Measurements from ENCODE around the gene HSCB.

HSCB gene

DNA sequence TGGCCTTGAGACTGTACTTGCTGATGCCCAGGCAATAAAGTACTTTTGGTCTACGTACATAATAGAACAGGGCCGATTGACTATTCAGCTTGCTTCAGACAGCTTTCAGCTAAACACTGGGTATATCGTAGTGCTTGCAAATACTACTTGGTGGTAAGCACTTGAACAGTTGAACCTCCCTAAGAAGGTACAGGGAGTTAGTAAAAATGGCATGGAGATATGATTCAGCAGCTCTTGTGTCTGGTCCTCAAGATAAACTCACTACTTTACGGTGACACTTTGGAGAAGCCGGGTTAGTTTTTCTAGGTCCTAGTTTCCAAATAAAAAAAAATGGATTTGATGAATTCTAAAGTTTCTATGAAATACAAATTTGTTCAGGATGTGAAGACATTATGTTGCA, 38.0 kb downstream of the HSCB start:
- no peak for DNase-seq (ENCODE audit: low read depth, low spot score)
- H3K4me3 ChIP-seq (ENCODE audit: low read length) = no peak overlapping the region

GRCh38 chr22:28780296-28780695, 38.5 kb downstream of the HSCB start:
- no peak overlapping the region for H3K4me3 ChIP-seq (ENCODE audit: low read length)
- DNase-seq (ENCODE audit: low read depth, low spot score) = no peak

DNA sequence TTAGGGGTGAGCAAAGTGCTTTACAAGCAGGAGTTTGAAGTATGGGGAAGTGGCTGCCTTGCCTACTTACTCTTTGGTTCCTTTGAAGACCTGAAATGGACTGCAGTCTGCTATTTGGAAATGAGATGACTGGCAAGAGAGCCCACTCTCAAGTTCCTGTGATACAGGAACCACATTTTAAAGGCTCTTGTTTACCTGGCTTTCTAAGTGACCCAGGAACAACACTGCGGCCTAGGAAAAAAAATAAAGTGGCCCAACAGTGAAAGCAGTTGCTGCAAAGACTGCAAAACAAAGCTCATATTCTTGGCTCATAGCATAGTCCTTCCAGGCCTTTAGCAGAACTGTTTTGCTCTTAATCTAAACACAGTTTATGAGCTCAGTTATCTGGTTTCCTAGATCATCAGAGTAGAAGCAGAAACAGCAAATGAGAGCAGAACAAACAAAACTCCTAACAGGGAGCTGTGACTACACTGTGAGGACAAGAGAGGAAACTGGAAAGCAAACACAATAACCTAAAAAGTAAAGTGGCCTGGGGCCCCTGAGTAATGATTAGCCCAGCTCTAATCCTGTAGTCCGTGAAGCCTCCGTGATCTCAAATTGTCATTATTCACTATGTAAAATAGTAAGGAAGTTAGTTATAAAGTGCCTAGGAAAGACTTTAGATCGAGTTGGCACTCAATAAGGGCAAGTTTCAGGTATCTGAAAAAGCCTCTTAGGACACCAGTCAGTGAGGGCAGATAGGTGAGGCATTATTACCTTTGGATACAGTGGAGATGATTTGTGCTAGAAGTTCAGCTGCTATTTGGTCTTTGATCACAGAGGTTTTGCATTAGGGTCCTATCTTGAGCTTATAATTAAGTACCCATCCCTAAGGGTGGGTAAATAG, 42.2 kb downstream of the HSCB start:
- H3K4me3 ChIP-seq (ENCODE audit: low read length) = no peak overlapping the region
- no peak for DNase-seq (ENCODE audit: low read depth, low spot score)

DNA sequence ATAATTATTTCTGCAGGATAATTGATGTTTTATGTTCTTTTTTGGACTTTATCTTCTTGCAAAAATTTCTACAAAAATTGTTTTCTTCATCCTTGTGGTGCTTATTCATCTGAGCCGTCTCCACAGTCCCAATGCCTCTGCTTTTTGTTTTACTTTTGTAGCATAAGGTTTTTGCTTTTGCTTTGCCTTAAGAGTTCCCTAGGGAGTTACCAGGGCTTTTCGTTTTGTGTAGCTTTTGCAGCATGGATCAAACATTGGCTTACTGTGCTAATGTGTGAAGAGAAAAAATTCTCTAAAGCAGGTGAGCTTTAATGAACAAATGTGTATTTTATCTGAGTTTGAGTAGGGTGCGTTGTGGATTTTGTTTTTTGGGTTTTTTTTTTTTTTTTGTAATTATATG, 46.8 kb downstream of the HSCB start:
- DNase-seq (ENCODE audit: low read depth, low spot score) = no peak
- H3K4me3 ChIP-seq (ENCODE audit: low read length) = no peak overlapping the region

DNA sequence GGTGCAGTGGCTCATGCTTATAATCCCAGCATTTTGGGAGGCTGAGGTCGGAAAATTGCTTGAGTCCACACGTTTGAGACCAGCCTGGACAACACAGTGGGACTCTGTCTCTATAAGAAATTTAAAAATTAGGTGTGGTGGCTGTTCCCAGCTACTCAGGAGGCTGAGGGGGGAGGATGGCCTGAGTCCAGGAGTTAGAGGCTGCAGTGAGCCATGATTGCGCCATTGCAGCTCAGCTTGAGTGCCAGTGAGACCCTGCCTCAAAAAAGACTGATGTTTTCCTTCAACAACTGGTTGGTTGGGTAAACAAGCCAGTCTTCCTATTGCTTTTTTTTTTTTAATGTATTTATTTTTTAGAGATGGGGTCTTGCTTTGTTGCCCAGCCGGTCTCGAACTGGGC, 49.3 kb downstream of the HSCB start:
- DNase-seq (ENCODE audit: low read depth, low spot score) = no peak

DNA sequence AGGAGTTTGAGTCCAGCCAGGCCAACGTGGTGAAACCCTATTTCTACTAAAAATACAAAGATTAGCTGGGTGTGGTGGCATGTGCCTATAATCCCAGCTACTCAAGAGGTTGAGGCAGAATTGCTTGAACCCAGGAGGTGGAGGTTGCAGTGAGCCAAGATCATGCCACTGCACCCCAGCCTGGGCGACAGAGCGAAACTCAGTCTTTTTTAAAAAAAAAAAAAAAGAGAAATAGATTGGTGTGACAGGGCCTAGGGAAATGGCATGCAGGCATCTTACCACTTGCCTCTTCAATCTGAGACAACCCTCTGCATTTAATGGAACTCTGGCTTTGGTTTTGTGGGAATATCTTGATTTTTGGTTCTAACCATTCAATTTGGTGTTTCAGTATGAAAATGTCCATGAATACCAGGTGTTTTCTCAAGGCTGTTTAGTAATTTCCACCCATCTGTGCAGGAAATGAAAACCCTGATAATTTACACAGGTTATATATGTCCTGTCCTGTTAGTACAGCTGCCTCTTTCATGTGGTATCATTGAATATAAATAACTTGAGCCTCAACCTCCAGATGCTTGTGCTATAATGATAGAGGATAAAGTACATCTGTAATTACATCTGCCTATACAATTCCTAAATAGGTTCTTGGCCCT, 50.1 kb downstream of the HSCB start:
- DNase-seq (ENCODE audit: low read depth, low spot score) = peak; percentile 80
- H3K4me3 ChIP-seq (ENCODE audit: low read length) = no peak overlapping the region

More for the DNA sequence above, 49.3 kb downstream of the HSCB start:
- H3K4me3 ChIP-seq (ENCODE audit: low read length) = no peak overlapping the region

GRCh38 chr22:28792491-28793383, 50.9 kb downstream of the HSCB start:
- no peak overlapping the region for H3K4me3 ChIP-seq (ENCODE audit: low read length)
- DNase-seq (ENCODE audit: low read depth, low spot score) = no peak

DNA sequence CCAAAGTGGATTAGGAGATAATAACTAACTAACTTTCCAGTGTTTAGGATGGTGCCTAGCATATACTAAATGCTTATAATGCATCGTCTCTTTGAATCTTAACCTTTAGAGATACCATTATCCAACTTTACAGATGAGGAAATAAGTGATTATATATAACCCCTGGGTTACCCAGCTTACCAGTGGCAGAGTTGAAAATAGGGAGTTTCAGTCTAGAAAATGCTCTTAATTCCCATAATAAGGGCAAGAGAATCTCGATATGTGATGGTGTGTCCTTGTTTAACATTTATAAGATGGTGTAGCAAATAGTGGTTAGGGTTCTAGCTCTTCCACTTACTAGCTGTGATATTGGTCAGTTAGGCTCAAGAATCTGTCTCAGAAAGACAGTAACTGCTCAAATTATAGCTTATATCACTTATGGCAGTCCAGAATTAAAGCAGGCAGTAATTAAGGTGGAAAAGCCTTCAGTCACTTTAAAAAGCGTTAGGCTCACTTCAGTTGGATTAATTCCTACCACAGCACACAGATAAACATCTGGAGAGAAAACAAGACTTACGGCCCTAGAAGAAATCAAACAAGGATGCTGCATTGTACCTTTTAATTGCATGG, 52.2 kb downstream of the HSCB start:
- H3K4me3 ChIP-seq (ENCODE audit: low read length) = no peak overlapping the region
- no peak for DNase-seq (ENCODE audit: low read depth, low spot score)

GRCh38 chr22:28795071-28795693, 53.3 kb downstream of the HSCB start:
- no peak for DNase-seq (ENCODE audit: low read depth, low spot score)
- no peak overlapping the region for H3K4me3 ChIP-seq (ENCODE audit: low read length)

GRCh38 chr22:28795932-28796856, 54.4 kb downstream of the HSCB start:
- DNase-seq (ENCODE audit: low read depth, low spot score) = no peak
- H3K4me3 ChIP-seq (ENCODE audit: low read length) = no peak overlapping the region

DNA sequence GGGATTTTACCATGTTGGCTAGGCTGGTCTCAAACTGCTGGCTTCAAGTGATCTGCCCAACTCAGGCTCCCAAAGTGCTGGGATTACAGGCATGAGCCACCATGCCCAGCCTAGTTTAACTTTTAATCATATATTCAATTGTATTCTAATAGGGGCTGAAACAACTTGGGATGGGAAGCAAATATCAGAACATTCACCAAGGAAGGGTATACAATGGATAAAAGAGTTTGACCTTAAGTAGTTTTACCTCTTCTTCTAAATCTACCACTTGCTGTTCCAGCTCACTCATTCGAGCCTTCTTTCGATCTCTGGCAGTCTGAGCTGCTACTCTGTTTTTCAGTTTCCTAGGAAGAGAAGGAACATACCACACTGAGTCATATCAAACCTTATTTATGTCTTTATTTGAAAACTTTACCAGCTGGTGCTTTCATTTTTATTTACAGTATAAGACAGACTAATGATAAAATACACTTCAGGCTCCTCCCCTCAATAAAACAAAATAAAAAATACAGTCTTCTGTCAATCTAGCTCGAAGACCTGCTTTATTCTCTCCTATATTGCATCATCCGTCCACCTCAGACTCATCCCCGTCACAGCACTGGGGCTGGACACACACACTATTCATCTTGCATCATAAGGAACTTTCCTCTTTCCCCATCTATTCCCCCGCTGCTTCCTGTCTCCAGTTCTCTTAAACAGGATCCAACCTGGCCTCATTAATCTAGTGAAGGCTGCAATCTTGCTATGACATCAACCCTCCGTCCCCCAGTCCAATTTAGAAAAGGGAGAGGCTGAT, 57.2 kb downstream of the HSCB start:
- peak overlapping the region; percentile 86 for H3K4me3 ChIP-seq (ENCODE audit: low read length)
- no peak for DNase-seq (ENCODE audit: low read depth, low spot score)

- DNase-seq (ENCODE audit: low read depth, low spot score) = no peak
- peak overlapping the region; percentile 86 for H3K4me3 ChIP-seq (ENCODE audit: low read length)
Measured at GRCh38 chr22:28799606-28800307, 57.9 kb downstream of the HSCB start.

DNA sequence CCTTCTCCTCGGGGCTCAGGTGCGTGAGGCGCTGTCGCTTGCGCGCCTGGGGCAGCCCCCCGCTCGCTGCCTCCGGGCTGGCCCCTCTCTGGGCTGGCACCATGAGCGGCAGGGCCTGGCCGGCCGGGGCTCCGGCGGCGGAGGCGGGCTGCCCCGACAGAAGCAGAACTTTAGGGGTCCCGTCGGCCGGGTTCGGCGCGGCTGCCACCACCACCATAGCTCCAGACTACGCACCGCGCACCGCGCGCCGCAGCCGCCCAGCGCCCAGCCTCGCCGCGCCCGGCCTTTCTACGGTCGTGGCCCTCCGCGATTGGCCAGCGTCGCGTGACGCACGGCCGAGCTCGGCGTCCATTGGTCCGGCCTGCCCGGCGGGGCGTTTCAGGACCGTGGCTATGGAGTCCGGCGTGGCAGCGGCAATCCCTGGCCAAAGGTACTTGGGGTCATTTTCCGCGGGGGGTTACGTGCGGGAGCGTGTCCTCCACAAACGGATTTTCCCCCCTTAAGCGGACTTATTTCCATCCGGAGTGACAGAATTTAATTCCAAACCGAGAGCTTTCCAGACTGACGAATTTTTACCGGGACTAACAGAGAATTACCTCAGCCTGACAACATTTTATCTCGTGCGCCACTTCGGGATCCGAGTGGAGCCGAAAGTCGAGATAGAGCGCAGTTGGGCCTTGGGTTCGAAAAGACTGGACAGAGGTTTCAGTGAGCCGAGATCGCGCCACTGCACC, 58.6 kb downstream of the HSCB start, which contains the start of gene XBP1:
Gene XBP1, minus strand, starts transcription at position 262 of the 734 bp plus-strand sequence.
- peak; percentile 75 for DNase-seq (ENCODE audit: low read depth, low spot score)
- peak within 1 kb of the TSS; percentile 86 for H3K4me3 ChIP-seq (ENCODE audit: low read length)

DNA sequence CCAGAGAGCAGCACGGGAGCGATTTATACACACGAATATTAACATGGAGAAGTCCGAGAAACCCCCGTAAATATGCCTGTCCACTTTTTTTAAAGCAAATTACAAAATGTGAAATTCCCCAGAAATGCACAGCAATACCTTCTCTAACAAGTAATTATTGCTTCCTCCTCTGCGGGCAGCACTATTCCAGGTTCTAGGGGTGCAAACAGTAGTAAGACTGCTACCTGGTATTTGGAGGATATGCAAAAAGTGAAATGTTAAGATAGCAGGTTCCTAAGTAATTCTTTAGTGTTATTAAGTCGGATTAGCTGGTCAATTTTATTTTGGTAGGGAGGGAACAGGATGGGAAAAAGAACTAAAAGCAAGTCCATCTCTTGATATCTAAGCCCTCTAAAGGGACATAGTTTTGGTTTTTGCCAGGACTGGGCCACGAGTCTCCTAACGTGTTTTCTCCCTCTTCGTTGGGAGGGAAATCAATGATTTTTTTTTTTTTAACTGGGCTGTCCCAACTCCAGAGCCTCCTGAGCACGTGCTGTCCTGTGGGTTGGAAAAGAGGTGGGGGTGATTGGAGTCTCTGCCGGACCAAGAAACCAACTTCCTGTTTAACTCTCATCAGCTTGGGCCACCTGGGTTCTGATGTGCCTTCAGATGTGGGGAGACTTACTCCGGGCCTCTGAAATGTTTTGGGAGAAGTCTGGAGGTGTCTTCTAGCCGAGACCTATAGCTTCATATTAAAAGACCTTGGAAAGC, 60.2 kb downstream of the HSCB start:
- peak; percentile 75 for DNase-seq (ENCODE audit: low read depth, low spot score)
- H3K4me3 ChIP-seq (ENCODE audit: low read length) = peak overlapping the region; percentile 86

GRCh38 chr22:28802595-28803123, 60.8 kb downstream of the HSCB start:
- H3K4me3 ChIP-seq (ENCODE audit: low read length) = peak overlapping the region; percentile 86
- no peak for DNase-seq (ENCODE audit: low read depth, low spot score)
